HG02642 (cell line): Measurements from ENCODE around the gene GRIK4.

Experiments
- ATAC-seq: cut with Tn5 transposase; IDR thresholded peaks from one replicate; pipeline ENCODE4 v1.9.1; 2021; ENCODE audit warnings: mild to moderate bottlenecking; ENCODE audit not compliant: unreplicated experiment, poor library complexity

Gene GRIK4

GRCh38 chr11:120816711-120817110, 305.2 kb downstream of the GRIK4 start:
- ATAC-seq = no peak

DNA sequence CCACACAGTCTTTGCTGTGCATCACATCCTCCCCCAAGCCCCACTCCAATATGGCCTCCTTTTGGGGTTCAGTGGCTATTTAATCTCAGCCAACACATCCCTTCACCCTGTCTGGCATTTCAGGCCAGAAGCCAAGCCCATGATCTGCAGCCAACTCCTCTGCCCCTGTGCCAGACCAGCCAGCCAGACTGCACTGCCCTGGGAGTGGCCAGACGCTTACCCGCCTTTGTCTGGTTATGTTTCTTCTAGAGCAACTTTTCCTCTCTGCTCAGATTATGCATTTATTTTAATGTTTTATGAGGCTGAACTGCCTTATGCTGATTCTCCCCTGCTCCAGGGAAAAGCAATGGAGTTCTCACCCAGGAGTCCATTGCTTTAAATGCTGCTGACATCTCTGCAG, 305.6 kb downstream of the GRIK4 start:
- ATAC-seq = no peak

GRCh38 chr11:120818097-120818496, 306.5 kb downstream of the GRIK4 start:
- ATAC-seq = no peak

- no peak for ATAC-seq
These were observed 307.5 kb downstream of the GRIK4 start for GRCh38 chr11:120819003-120819402.

- ATAC-seq = no peak
These were observed 308.2 kb downstream of the GRIK4 start for GRCh38 chr11:120819437-120820365.

- ATAC-seq = no peak
These were observed 311.6 kb downstream of the GRIK4 start for GRCh38 chr11:120823159-120823558.

DNA sequence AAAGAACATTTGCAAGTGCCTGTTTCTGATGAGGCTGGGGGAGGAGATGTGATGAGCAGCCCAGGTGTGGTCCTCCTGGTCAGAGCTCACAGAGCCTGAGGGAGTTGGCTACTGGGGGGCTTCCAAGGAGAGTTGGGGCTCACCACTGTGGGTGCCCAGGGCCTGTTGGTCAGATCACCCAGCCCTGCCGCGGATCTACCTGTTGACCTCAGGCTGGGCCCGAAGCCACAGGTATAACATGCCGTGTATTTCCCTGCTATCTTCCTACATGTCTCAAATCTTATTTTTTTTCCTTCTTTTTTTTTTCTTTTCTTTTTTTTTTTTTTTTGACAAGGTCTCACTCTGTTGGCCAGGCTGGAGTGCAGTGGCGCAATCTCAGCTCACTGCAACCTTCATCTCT, 312.7 kb downstream of the GRIK4 start:
- no peak for ATAC-seq

DNA sequence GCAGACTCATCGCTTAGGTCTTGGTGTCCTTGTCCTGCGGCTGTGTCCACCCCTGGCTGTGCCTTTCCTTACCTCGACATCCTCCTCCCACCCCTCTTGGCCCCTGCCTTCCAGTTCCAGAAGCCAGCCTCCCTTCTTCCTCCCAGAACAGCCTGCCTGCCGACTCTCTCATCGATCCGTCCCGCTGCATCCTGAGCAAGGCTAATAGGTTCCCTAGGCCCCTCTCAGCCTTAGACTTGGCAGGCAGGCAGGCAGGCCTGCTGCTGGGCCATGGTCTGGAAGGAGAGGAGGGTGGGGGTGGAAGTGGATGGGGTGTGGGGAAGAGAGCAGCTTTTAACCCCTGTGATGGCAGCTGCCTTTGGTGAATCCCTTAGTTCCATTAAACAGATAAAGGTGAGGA, 315.6 kb downstream of the GRIK4 start:
- no peak for ATAC-seq

GRCh38 chr11:120827820-120828219, 316.3 kb downstream of the GRIK4 start:
- ATAC-seq = no peak

DNA sequence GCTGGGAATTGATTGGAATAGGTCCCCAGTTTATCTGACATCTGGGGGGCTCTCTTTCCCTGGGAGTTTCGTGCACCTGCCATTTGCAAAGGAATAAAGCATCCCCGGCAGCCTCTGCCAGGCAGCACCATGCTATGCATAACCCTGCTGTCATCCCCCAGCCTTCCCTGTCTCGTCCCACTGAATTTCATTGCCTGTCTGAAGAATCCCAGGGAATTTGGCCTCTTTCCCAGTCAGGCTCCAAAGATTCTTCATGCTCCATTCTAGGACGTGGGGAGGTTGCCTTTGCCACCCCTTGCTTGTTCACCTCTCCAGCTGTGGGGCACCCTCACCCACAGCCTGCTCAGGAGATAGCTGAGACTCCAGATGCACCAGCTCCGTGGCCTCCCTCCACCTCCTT, 317.3 kb downstream of the GRIK4 start:
- no peak for ATAC-seq

DNA sequence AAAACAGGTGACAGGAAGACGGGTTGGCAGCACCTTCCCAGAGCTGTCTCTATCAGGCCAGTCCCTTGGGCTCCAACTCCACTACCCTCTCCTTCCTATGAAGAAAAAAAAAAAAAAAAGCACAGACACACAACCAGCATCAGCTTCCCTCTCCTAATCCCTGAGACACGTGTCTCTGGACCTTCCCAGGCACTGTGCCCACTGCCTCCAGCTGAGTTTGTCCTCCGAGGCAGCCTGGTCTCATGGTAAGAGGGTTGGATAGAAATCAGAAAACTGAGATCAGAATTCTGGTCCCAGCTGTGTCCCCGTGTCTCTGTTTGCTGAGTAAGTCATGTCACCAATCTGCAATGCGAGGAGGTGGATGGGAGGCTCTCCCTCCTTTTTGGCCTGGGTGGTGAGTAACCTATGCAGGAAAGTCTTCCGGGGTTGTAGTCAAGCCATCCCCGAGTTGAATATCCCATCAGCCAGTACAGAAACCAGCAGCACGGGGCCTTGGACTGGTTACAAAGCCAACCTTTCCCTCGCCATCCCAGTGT, 318.6 kb downstream of the GRIK4 start:
- ATAC-seq = no peak

DNA sequence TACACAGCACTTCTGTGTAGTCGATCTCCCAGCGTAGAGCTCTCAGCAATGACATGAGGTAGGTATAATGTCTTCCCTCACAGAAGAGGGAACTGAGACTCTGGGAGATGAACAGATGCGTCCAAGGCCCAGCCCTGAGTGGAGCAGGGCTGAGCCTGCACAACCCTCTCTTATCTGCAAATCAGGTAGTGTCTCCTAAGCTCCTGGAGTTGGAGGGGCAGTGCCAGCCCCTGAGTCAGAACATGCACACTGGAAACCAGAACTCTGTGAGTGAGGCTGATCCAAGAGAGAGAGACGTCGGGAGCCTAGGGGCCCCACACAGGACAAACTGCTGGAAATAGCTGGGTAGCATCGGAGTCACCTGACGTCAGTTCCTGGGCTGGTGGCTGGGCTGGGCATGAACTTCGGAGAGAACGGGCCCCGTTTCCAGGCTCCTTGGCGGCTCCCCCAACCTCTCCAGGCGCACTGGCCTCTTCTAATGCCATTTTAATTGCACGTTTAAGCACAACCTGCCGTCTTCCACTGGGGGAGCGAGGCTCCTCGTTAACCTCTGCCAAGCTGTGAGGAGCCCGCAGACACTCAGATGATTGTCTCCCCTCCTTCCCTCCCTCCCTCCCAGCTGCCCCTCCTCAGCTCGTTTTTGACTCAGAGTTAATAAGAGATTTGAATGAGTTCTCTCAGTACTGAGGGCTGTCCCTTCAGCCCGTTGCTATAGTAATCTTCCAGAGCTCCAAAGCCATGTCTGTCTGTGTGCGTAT, 321.1 kb downstream of the GRIK4 start:
- no peak for ATAC-seq

- no peak for ATAC-seq
These were observed 323.2 kb downstream of the GRIK4 start for GRCh38 chr11:120834686-120835210.

GRCh38 chr11:120835601-120836228, 324.2 kb downstream of the GRIK4 start:
- ATAC-seq = peak; percentile 89

- ATAC-seq = no peak
These were observed 326.1 kb downstream of the GRIK4 start for GRCh38 chr11:120837696-120838095.

- ATAC-seq = no peak
These were observed 327.7 kb downstream of the GRIK4 start for GRCh38 chr11:120839201-120839600.

GRCh38 chr11:120839846-120840402, 328.4 kb downstream of the GRIK4 start:
- ATAC-seq = no peak

DNA sequence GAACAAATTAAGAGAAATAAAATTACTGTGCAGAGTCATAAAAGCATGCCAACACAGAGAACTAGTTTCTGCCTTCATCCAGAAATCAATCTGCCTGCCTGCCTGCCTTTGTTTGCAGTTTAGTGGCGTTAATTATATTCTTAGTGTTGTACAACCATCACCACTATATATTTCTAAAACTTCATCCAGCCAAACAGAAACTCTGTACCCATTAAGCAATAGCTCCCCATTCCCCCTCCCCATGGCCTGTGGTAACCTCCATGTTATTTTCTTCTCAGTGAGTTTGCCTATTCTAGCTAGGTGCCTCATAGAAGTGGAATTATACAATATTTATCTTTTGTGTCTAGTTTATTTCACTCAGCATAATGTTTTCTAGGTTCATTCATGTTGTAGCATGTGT, 329.1 kb downstream of the GRIK4 start:
- ATAC-seq = no peak

DNA sequence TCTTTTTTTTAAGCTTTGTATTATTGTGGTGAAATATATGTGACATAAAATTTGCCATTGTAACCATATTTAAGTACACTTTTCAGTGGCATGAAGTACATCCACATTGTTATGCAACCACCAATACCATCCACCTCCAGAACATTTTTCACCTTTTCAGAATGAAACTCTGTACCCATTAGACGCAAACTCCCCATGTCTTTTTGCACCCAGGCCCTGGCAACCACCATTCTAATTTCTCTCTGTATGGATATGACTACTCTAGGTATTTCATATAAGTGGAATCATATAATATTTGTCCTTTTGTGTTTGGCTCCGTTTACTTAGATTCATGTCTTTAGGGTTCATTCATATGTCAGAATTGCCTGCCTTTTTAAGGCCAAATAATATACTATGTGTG, 329.5 kb downstream of the GRIK4 start:
- ATAC-seq = no peak

GRCh38 chr11:120842195-120842594, 330.6 kb downstream of the GRIK4 start:
- no peak for ATAC-seq
